Measurements from ENCODE around the gene TAT.
"Not testable (repeated sequence)": the region's sequence is repeated elsewhere in the genome, so short reads cannot be mapped to it uniquely, and the experiment has no call there.

Gene TAT

GRCh38 chr16:71585318-71585703 lies 8.4 kb upstream of the TAT start:
- no peak for DNase-seq (ENCODE audit: low read depth in 4 of 4, low spot score in 1 of 4)

- DNase-seq (ENCODE audit: low read depth in 4 of 4, low spot score in 1 of 4), result no peak
These were observed 7.8 kb upstream of the TAT start for GRCh38 chr16:71584543-71585317.

- DNase-seq (ENCODE audit: low read depth in 4 of 4, low spot score in 1 of 4), result not testable (repeated sequence)
These were observed 5.6 kb upstream of the TAT start for GRCh38 chr16:71582553-71582848.

- DNase-seq (ENCODE audit: low read depth in 4 of 4, low spot score in 1 of 4), result no peak
These were observed 2.2 kb downstream of the TAT start for GRCh38 chr16:71574702-71575101.

- no peak for DNase-seq (ENCODE audit: low read depth in 4 of 4, low spot score in 1 of 4)
These were observed 3.4 kb downstream of the TAT start for GRCh38 chr16:71573387-71574094.

GRCh38 chr16:71572497-71573116 lies 4.3 kb downstream of the TAT start:
- no peak for DNase-seq (ENCODE audit: low read depth in 4 of 4, low spot score in 1 of 4)

- no peak for DNase-seq (ENCODE audit: low read depth in 4 of 4, low spot score in 1 of 4)
These were observed 6.7 kb downstream of the TAT start for GRCh38 chr16:71570144-71570543.

GRCh38 chr16:71569621-71570020 lies 7.3 kb downstream of the TAT start:
- no peak for DNase-seq (ENCODE audit: low read depth in 4 of 4, low spot score in 1 of 4)

- DNase-seq (ENCODE audit: low read depth in 4 of 4, low spot score in 1 of 4), result no peak
These were observed 8.3 kb downstream of the TAT start for GRCh38 chr16:71568551-71568950.

GRCh38 chr16:71567931-71568330 lies 9.0 kb downstream of the TAT start:
- DNase-seq (ENCODE audit: low read depth in 4 of 4, low spot score in 1 of 4), result no peak

GRCh38 chr16:71565812-71566700 lies 10.8 kb downstream of the TAT start:
- no peak for DNase-seq (ENCODE audit: low read depth in 4 of 4, low spot score in 1 of 4)

GRCh38 chr16:71564335-71564967 lies 12.4 kb downstream of the TAT start:
- peak in 1 of 4 experiments; percentile 96 for DNase-seq (ENCODE audit: low read depth in 4 of 4, low spot score in 1 of 4)

GRCh38 chr16:71562552-71562951 lies 14.3 kb downstream of the TAT start:
- no peak for DNase-seq (ENCODE audit: low read depth in 4 of 4, low spot score in 1 of 4)

GRCh38 chr16:71561886-71562285 lies 15.0 kb downstream of the TAT start:
- DNase-seq (ENCODE audit: low read depth in 4 of 4, low spot score in 1 of 4), result not testable (repeated sequence)

GRCh38 chr16:71559855-71560254 lies 17.0 kb downstream of the TAT start:
- DNase-seq (ENCODE audit: low read depth in 4 of 4, low spot score in 1 of 4), result no peak

GRCh38 chr16:71557954-71558582 lies 18.8 kb downstream of the TAT start:
- DNase-seq (ENCODE audit: low read depth in 4 of 4, low spot score in 1 of 4), result no peak

GRCh38 chr16:71557299-71557698 lies 19.6 kb downstream of the TAT start:
- no peak for DNase-seq (ENCODE audit: low read depth in 4 of 4, low spot score in 1 of 4)

GRCh38 chr16:71555230-71555891 lies 21.5 kb downstream of the TAT start:
- no peak for DNase-seq (ENCODE audit: low read depth in 4 of 4, low spot score in 1 of 4)

GRCh38 chr16:71552698-71553503 lies 24.0 kb downstream of the TAT start:
- DNase-seq (ENCODE audit: low read depth in 4 of 4, low spot score in 1 of 4), result no peak

Data from stimulated activated CD4-positive, alpha-beta T cell treated with anti-CD3 and anti-CD28 coated beads, Interleukin-1b, Interleukin-23, amount 100 ng/mL, for 24 hours (primary cell).